GM19397 (cell line): Measurements from ENCODE around the gene LCE2A.

ENCODE experiments used
- ATAC-seq: cut with Tn5 transposase; IDR thresholded peaks from one replicate; pipeline ENCODE4 v1.9.1; 2021; ENCODE audit warnings: mild to moderate bottlenecking, moderate library complexity; ENCODE audit not compliant: unreplicated experiment

The LCE2A gene

DNA sequence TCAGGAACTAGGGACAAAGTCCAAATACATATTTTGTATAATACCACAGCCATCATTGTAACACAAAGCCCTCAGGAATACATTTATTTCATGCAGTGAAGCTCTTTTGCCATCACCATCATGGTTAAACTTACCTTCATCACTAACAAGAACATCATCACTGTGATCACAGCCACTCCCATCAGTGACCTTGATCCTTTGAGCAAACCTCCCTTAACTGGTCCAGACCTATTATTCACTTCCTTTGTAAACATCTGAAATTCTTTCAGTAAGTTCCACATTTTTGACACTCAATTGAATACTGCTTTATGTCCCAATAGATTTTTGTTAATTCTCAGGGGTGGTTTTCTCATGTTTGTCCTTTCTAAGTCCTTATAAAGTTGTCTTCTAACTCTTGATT lies 43.5 kb downstream of the LCE2A start:
- no peak for ATAC-seq

DNA sequence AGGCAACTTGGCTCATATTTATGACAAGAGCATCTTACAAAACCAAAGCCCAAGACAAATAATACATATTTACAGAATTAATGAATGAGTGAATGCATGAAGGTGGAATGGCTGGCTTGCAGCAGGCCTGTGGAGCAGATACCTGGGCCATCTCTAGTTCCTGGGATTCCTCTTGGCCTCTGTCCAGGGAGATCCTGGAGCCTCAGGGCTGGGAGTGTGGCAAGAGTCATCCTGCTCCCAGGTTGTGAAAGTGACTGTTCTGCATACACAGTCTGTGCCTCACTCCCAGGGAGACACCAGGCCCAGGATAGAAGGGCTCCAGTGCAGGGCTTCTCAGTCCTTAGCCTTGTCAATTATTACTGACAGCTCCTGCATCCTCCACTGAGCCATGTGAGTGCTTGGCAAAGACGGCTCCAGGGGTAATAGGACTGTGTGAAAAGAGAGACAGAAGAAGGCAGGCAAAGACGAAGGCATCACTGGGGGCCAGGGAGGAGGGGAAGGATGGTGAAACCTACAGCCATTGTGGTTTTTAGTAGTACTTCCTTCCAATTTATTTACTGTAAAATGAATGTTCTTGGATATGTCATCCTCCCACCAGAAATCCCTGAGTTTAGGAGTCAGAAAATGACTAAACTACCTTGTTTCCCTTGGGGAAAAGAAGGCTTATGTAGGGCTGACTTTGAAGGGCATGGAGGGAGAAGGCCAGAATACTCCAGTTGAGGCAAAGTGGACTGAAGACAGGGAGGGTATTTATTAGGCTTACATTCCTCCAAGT lies 45.4 kb downstream of the LCE2A start:
- ATAC-seq: no peak

DNA sequence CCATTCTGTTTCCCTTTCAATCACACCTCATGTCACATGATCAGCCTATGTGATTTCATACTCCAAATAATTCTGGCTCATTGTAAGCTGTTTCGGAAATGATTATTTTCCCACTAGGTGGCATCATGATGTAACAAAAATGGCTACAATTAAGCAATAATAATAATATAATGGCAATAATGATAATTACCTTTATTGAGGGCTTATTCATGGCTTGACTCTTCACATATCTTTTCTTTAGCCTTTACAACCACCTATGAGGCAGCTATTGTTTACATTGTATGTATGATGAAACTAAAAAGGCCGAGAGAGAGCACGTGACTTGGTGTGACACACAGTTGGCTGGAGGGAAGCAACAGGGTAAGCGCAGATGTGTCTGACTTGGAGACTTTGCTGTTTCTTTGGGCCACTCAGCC lies 47.2 kb downstream of the LCE2A start:
- no peak for ATAC-seq

DNA sequence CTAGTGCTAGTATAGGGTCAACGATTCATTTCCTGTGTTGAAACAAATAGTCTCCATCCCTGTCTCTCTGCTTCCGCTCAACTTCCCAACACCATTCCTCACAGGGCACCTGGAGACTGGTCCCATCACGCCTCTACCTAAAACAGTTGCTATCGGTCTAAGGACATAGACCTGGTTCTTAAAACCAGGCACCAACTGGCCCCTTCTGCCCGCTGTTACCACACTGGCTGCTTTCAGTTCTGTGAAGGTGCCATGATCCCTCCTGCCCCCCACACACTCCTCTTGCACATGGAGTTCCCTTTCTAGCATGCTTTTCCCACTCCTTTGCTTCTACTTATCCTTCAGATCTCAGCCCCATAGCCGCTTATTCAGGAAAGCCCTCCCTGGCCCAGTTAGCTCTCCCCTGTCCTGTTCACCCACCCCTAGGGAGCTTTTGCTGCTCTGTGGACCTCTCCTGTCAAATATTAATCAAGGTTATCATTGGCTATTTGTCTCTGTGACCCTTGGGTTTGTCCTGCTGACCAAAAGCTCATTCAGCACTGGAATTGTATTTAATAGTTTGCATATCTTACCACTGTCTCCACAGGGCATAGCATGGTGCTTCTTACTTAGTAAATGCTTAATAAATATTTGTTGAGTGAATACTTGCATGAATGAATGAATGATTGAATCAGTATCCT lies 47.8 kb downstream of the LCE2A start:
- no peak for ATAC-seq

DNA sequence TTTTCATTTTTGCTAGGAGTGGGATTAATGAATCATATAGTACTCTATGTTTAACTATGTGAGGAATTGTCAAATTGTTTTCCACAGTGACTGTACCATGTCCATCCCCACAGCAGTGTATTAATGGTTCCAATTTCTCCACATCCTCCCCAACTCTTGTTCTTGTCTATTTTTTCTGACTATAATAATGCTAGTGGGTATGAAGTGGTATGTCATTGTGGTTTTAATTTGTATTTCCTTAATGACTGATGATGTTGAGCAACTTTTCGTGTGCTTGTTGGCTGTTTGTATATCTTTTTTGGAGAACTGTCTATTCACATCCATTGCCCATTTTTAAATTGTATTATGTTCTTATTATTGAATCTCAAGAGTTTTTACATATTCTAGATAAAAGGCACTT lies 49.7 kb downstream of the LCE2A start:
- ATAC-seq: no peak
